Astrocyte (in vitro differentiated cells and primary cell): Measurements from ENCODE around the gene ZMYND11.

Experiments
- CTCF ChIP-seq: IDR thresholded peaks from 2 replicates; pipeline ENCODE4 v1.5.1; 2011; ENCODE audit warnings: low read depth, mild to moderate bottlenecking, inconsistent platforms, low read length, moderate library complexity; ENCODE audit not compliant: insufficient read depth
- EZH2 ChIP-seq: IDR thresholded peaks from 2 replicates; pipeline ENCODE4 v1.6.1; 2012; ENCODE audit warnings: mild to moderate bottlenecking, low read length, inconsistent platforms; ENCODE audit not compliant: insufficient read depth

GRCh38 chr10:287814-288213, 152.6 kb downstream of the ZMYND11 start:
- TF ChIP-seq CTCF = peak; percentile 37
- TF ChIP-seq EZH2 = no peak
